Lung (tissue), 10 donors: ENCODE data around the gene NPY4R2. TPM values are rescaled to one million over a fixed set of nuclear protein-coding genes. Genes with fewer than 3 reads are reported as not detected.
A peak's percentile ranks its signal among the peaks of the same experiment; 100 is the strongest.
"Not testable (repeated sequence)": the region's sequence is repeated elsewhere in the genome, so short reads cannot be mapped to it uniquely, and the experiment has no call there.

Experiments used
- ATAC-seq: fragments of 200-7000 bp; cut with Tn5 transposase; one replicate; pipeline ENCODE4 v1.9.1; 2020; ENCODE audit warnings: moderate number of reproducible peaks; ENCODE audit not compliant: insufficient read depth, low FRiP score
- DNase-seq, 3 donors: peaks; one replicate each; pipeline ENCODE4 v3.0.0-alpha.2; 2013 to 2017
- H3K27ac ChIP-seq, 2 donors: one replicate each; pipeline ENCODE4 v1.5.1; 2013; ENCODE audit warnings: mild to moderate bottlenecking in 2 of 2, moderate library complexity in 2 of 2, control low read depth in 1 of 2, inconsistent platforms in 1 of 2, low read depth in 1 of 2, low read length in 1 of 2
- H3K27me3 ChIP-seq, 3 donors: one replicate each; pipeline ENCODE4 v1.5.1; 2013; ENCODE audit warnings: low read length in 2 of 3; ENCODE audit not compliant: control insufficient read depth in 3 of 3, insufficient read depth in 3 of 3
- H3K36me3 ChIP-seq, 4 donors: one replicate each; pipeline ENCODE4 v1.5.1; 2013; ENCODE audit warnings: low read length in 4 of 4, mild to moderate bottlenecking in 1 of 4, moderate library complexity in 1 of 4; ENCODE audit not compliant: control insufficient read depth in 4 of 4, insufficient read depth in 4 of 4
- H3K4me1 ChIP-seq, 5 donors: one replicate each; pipeline ENCODE4 v1.5.1; 2013; ENCODE audit warnings: low read length in 5 of 5, mild to moderate bottlenecking in 2 of 5, moderate library complexity in 1 of 5; ENCODE audit not compliant: control insufficient read depth in 5 of 5, insufficient read depth in 5 of 5
- H3K4me3 ChIP-seq: one replicate; pipeline ENCODE4 v1.5.1; 2013; ENCODE audit warnings: mild to moderate bottlenecking, control low read depth, moderate library complexity
- H3K9ac ChIP-seq, 2 donors: one replicate each; pipeline ENCODE4 v1.5.1; 2013; ENCODE audit warnings: low read length in 2 of 2, control low read depth in 1 of 2; ENCODE audit not compliant: insufficient read depth in 1 of 2
- H3K9me3 ChIP-seq, 4 donors: one replicate each; pipeline ENCODE4 v1.5.1; 2013; ENCODE audit warnings: low read length in 3 of 4, mild to moderate bottlenecking in 1 of 4, moderate library complexity in 1 of 4; ENCODE audit not compliant: control insufficient read depth in 4 of 4, insufficient read depth in 3 of 4
- WGBS, 2 donors: extraction: QIAGEN DNeasy Blood & Tissue Kit; methylation state at CpG; one replicate each; pipeline ENCODE4 v1.1.7; 2013; 5-methylcytosine and 5-hydroxymethylcytosine counted together
- polyA plus RNA-seq, 2 donors: library from polyadenylated mRNA; stranded (reverse); fragments of 200-250 nt; gene quantifications; one replicate each; pipeline ENCODE4 v1.2.1, GENCODE V29; 2013
- total RNA-seq, 2 donors: library from RNA; depleted of rRNA in 1 of 2; stranded (reverse); fragments of >200 nt in 1 of 2; gene quantifications; one replicate each; pipeline ENCODE4 v1.2.1, GENCODE V29; 2014 to 2021
- donor health status: Bipolar disorder and iron deficiency.
- donor health status: healthy.
- donor health status: DM: yes; HTN: yes; CAD: no.

NPY4R2 gene
- total and polyA plus RNA-seq, 4 donors, result 0.07 to 36.8 (median 1.7) TPM

GRCh38 chr10:47920610-47921009, 2.1 kb downstream of the NPY4R2 start:
- H3K4me1 ChIP-seq, H3K27ac ChIP-seq, H3K27me3 ChIP-seq, H3K9me3 ChIP-seq, H3K36me3 ChIP-seq, H3K4me3 ChIP-seq, DNase-seq, H3K9ac ChIP-seq, ATAC-seq: not testable (repeated sequence)
- WGBS, 2 donors, result 88 to 91% methylated on average over 1 of the region's 2 CpGs

- DNase-seq, H3K9me3 ChIP-seq, H3K27me3 ChIP-seq, H3K9ac ChIP-seq, ATAC-seq, H3K27ac ChIP-seq, H3K4me1 ChIP-seq, H3K36me3 ChIP-seq, H3K4me3 ChIP-seq: not testable (repeated sequence)
- 92 to 95% methylated on average over 6 to 7 of the region's 10 CpGs for WGBS, 2 donors
Measured at GRCh38 chr10:47922503-47922902, 4.0 kb downstream of the NPY4R2 start.

GRCh38 chr10:47924628-47925027, 6.2 kb downstream of the NPY4R2 start:
- not testable (repeated sequence) for H3K27ac ChIP-seq, ATAC-seq, H3K4me1 ChIP-seq, H3K9ac ChIP-seq, H3K9me3 ChIP-seq, H3K4me3 ChIP-seq, DNase-seq, H3K27me3 ChIP-seq, H3K36me3 ChIP-seq
- 89 to 95% methylated on average over 3 of the region's 5 CpGs for WGBS, 2 donors

- ATAC-seq, result not testable (repeated sequence)
Measured at GRCh38 chr10:47927147-47927916, 8.9 kb downstream of the NPY4R2 start.

GRCh38 chr10:47928225-47928624, 9.8 kb downstream of the NPY4R2 start:
- not testable (repeated sequence) for H3K27me3 ChIP-seq, H3K27ac ChIP-seq, H3K4me3 ChIP-seq, DNase-seq, H3K9me3 ChIP-seq, ATAC-seq, H3K36me3 ChIP-seq, H3K9ac ChIP-seq, H3K4me1 ChIP-seq
- no CpG with 5 or more reads among the region's 2 CpGs for WGBS, 2 donors

More at GRCh38 chr10:47927147-47927916, 8.9 kb downstream of the NPY4R2 start:
- H3K4me3 ChIP-seq, H3K9ac ChIP-seq, H3K27me3 ChIP-seq, H3K4me1 ChIP-seq, H3K9me3 ChIP-seq, H3K36me3 ChIP-seq, DNase-seq, H3K27ac ChIP-seq: not testable (repeated sequence)
- WGBS, 2 donors, result no CpG with 5 or more reads among the region's 9 CpGs

GRCh38 chr10:47932824-47933223, 14.4 kb downstream of the NPY4R2 start:
- H3K36me3 ChIP-seq, H3K9ac ChIP-seq, H3K4me1 ChIP-seq, DNase-seq, H3K27me3 ChIP-seq, ATAC-seq, H3K4me3 ChIP-seq, H3K27ac ChIP-seq, H3K9me3 ChIP-seq: not testable (repeated sequence)
- WGBS, 2 donors, result 63% methylated on average over 1 of the region's 1 CpG; no CpG with 5 or more reads in 1 of the 2 donors

- DNase-seq, result peak in 1 of 3 donors; percentile 1
- not testable (repeated sequence) for H3K4me3 ChIP-seq, H3K9me3 ChIP-seq, H3K27me3 ChIP-seq, H3K9ac ChIP-seq, H3K4me1 ChIP-seq, H3K27ac ChIP-seq, H3K36me3 ChIP-seq, ATAC-seq
- 51% methylated on average over 3 of the region's 6 CpGs; no CpG with 5 or more reads in 1 of the 2 donors for WGBS, 2 donors
Measured at GRCh38 chr10:47933462-47933861, 15.0 kb downstream of the NPY4R2 start.

- not testable (repeated sequence) for H3K4me3 ChIP-seq, H3K27ac ChIP-seq, H3K27me3 ChIP-seq, H3K9me3 ChIP-seq, H3K9ac ChIP-seq, H3K4me1 ChIP-seq, H3K36me3 ChIP-seq, ATAC-seq
- WGBS, 2 donors, result 71 to 83% methylated on average over 7 of the region's 8 CpGs
- peak in 1 of 3 donors; percentile 6 for DNase-seq
Measured at GRCh38 chr10:47936772-47937228, 18.3 kb downstream of the NPY4R2 start.
